ENCODE data around the gene ZKSCAN1.
A peak's percentile ranks its signal among the peaks of the same experiment; 100 is the strongest.

ZKSCAN1 gene

DNA sequence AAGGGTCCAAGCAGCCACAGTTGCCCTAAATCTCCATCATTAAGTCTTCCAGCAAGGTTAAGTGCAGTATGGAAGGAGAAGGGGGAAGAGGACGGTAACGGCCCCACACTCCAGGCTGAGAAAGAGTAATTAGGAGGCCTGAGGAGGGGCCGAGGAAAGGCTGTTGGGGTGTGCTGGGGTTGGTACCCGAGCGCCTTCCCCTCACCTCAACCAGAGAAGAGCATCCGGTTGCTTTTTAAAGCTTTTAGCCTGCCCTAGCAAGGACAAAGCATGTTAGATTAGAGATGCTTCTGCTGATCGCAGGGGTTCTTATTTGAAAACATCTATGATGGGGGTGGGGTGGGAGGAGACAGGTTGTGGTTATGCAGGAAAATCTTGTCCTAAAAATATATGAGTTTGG, 25.2 kb downstream of the ZKSCAN1 start:
- Histone ChIP-seq H3K4me3 (ENCODE audit: low read depth, low read length) (no peak overlapping the region), H3K9me3 (no peaks in the 10 kb centered on the region; the same call in 1 of the 2 replicates), H3K36me3 (peaks cover 14% of the 10 kb centered on the region), H3K27me3 (no peaks in the 10 kb centered on the region), H3K4me1 (no peaks in the 10 kb centered on the region)
- TF ChIP-seq, protein P1, sequence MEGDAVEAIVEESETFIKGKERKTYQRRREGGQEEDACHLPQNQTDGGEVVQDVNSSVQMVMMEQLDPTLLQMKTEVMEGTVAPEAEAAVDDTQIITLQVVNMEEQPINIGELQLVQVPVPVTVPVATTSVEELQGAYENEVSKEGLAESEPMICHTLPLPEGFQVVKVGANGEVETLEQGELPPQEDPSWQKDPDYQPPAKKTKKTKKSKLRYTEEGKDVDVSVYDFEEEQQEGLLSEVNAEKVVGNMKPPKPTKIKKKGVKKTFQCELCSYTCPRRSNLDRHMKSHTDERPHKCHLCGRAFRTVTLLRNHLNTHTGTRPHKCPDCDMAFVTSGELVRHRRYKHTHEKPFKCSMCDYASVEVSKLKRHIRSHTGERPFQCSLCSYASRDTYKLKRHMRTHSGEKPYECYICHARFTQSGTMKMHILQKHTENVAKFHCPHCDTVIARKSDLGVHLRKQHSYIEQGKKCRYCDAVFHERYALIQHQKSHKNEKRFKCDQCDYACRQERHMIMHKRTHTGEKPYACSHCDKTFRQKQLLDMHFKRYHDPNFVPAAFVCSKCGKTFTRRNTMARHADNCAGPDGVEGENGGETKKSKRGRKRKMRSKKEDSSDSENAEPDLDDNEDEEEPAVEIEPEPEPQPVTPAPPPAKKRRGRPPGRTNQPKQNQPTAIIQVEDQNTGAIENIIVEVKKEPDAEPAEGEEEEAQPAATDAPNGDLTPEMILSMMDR (IDR thresholded peaks at IDR 0.05; ENCODE audit: low read depth, low read length): no peak
- DNase-seq: no peak

DNA sequence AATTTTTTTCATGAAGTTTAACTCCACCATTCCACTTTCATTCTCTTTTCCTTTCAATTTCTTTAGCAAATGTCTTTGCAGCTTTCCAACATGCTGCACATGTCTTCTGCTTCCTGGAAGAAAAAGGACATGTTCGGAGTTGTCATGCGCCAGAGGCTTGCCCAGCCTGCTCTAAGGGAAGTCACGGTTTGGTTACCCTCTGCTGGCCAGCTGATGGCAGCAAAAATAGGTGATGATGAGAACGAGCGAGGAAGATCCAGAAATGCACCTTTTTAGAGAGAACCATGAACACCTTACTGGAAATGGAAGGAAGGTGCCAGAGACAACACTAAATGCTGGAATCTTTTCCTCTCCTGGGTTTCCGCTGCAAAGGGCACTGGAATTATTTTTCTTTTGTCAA, 29.3 kb downstream of the ZKSCAN1 start:
- Histone ChIP-seq H3K9me3 (no peaks in the 10 kb centered on the region), H3K36me3 (no peaks in the 10 kb centered on the region), H3K4me1 (no peaks in the 10 kb centered on the region), H3K4me3 (ENCODE audit: low read depth, low read length) (no peak overlapping the region), H3K27me3 (no peaks in the 10 kb centered on the region)
- TF ChIP-seq, protein P1 (IDR thresholded peaks at IDR 0.05; ENCODE audit: low read depth, low read length): peak; percentile 29; the same call in 1 of the 2 replicates
- DNase-seq: no peak

DNA sequence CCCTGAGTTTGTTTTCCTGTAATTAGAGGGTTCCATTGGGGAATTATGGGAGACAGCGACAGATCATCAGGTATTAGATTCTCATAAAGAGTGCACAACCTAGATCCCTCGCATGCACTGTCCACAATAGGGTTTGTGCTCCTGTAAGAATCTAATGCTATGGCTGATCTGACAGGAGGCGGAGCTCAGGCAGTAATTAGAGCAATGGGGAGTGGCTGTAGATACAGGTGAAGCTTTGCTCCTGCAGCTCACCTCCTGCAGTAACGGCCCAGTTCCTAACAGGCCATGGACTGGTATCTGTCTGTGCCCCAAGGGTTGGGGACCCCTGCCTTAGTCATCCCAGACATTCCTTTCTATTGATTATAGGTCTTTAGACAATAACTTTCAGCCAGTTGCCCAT, 33.3 kb downstream of the ZKSCAN1 start:
- no peak overlapping the region for H3K4me3 ChIP-seq (ENCODE audit: low read depth, low read length)
- TF ChIP-seq, protein P1 (IDR thresholded peaks at IDR 0.05; ENCODE audit: low read depth, low read length): no peak
- no peaks in the 10 kb centered on the region for H3K27me3 ChIP-seq
- no peak for DNase-seq
- no peaks in the 10 kb centered on the region for H3K9me3 ChIP-seq
- H3K36me3 ChIP-seq: no peaks in the 10 kb centered on the region
- no peaks in the 10 kb centered on the region for H3K4me1 ChIP-seq

DNA sequence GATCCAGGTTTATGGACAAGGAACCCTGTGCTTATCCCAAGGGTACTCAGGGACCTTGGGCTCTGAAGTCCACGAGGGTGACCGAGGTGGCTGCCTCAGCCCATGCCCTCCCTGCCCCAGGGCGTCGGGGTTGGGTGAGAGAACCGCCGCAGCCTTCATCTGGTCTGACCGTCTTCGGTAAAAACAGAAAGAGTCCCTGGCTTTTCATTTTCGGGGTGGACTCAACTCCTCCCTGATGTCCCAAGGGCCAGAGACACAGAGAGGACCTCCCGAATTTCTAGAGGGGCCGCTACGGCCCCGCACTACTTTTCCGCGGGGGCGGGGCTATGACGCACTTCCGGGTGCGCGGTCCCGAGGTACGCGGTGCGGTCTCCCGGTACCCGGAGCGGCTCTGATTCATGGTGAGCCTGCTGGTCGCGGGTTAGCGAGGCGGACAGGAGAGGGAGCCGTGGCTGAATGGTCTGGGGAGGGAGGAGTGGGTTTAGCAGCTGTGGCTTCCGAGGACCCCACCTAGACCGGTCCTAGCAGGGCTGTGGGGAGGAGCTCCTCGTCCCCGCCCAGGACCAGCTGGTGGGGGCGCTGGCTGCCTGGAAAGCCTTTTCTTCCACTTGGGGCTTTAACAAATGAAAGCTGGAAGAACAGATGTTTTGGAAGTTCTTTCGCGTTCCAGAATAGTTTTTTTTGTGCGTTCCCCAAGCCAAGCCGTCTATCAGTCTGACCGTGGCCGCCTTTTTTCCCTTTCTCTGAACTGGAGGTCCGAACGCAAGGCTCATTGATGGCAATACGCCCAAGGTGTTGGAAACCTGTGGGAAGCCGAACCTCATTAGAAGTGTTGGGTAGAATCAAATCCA, 34.3 kb downstream of the ZKSCAN1 start, which contains the start of gene ZSCAN21:
TSS of gene ZSCAN21 (plus strand) at position 334 of the 851 bp plus-strand sequence. CDS start 7,233 bp downstream, outside the sequence.
- Histone ChIP-seq H3K4me3 (ENCODE audit: low read depth, low read length) (peak within 1 kb of the TSS; percentile 96), H3K27me3 (no peaks in the 10 kb centered on the region), H3K36me3 (no peaks in the 10 kb centered on the region), H3K9me3 (no peaks in the 10 kb centered on the region), H3K4me1 (no peaks in the 10 kb centered on the region)
- peak; percentile 87 for DNase-seq
- TF ChIP-seq, protein P1 (IDR thresholded peaks at IDR 0.05; ENCODE audit: low read depth, low read length): peak; percentile 18; the same call in 1 of the 2 replicates

DNA sequence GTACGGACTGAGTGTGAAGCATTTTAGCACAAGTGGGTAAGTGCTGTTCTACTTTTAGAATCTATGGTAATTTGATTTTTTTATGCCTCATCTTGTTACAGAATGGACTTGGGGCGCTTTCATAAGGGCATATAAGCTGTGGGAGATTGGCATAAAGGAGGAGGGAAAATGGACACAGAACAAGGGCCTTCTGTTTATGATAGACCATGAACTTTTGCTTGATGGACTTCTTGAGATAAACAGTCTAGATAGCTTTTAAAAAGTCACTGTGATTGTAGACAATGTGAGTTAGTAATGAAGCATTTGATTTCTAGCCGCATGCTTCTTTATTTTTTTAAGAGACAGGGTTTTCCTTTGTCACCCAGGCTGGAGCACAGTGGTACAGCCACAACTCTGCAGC, 36.2 kb downstream of the ZKSCAN1 start:
- no peak for DNase-seq
- TF ChIP-seq, protein P1 (IDR thresholded peaks at IDR 0.05; ENCODE audit: low read depth, low read length): no peak
- H3K4me1 ChIP-seq: no peaks in the 10 kb centered on the region
- no peaks in the 10 kb centered on the region for H3K27me3 ChIP-seq
- H3K36me3 ChIP-seq: peaks cover 3% of the 10 kb centered on the region; the same call in 1 of the 2 replicates
- no peak overlapping the region for H3K4me3 ChIP-seq (ENCODE audit: low read depth, low read length)
- no peaks in the 10 kb centered on the region for H3K9me3 ChIP-seq

DNA sequence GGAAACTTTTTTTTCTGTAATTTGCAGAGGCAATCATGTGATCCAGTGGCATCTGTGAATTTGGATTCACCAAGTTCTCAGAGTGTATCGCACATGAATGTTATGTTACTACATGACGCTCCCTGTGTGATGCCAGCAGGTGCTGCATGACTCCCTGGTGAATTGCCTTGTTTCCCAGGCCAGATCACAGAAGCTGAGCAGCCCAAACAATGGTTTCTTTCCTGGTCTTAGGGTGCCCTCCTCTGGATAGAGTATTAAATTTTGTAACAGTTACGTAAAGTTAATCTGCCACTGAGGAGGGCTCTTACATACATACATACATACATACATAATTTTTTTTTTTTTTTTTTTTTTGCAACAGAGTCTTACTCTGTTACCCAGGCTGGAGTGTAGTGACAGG, 37.8 kb downstream of the ZKSCAN1 start:
- Histone ChIP-seq H3K27me3 (no peaks in the 10 kb centered on the region), H3K4me1 (no peaks in the 10 kb centered on the region), H3K36me3 (peaks cover 19% of the 10 kb centered on the region), H3K4me3 (ENCODE audit: low read depth, low read length) (no peak overlapping the region), H3K9me3 (no peaks in the 10 kb centered on the region)
- TF ChIP-seq, protein P1 (IDR thresholded peaks at IDR 0.05; ENCODE audit: low read depth, low read length): peak; percentile 40
- peak; percentile 61 for DNase-seq

All from BE2C (cell line).